HG03378 (cell line): ENCODE data around the gene ZNF782.
"Not testable (repeated sequence)": the region's sequence is repeated elsewhere in the genome, so short reads cannot be mapped to it uniquely, and the experiment has no call there.

ENCODE experiments used
- ATAC-seq: cut with Tn5 transposase; IDR thresholded peaks from one replicate; pipeline ENCODE4 v1.9.1; 2021; ENCODE audit warnings: mild to moderate bottlenecking, moderate library complexity; ENCODE audit not compliant: unreplicated experiment

The ZNF782 gene

DNA sequence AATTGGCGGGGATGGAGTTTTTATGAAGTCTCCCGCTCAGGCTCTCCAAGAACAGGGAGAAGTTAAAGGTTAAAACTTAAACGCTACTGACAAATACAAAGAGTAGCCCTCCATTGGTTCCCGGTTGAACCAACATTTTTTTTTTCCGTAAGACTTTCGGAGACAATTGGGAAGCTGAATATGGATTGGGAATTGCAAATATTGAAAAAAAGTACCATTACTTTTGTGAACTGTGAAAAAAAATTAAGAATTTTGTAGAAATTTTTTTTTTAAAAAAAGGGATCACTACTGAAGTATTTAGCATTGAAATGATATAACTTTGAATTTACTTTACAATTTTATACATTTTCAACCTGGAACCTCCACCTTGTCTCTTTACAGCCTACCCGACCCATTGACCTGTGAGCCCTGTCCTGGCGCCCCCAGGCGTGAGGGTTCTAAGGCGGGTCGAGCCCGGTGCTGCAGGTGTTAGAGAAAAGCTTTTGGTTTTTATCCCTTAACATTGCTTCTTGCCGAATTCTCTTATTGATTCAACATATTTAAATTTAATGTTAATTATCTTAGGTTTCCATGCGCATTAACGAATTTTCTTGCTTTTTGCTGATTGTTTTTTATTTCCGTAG lies 448 bp upstream of the ZNF782 start:
- ATAC-seq, result no peak

GRCh38 chr9:96852676-96853075 lies 1.6 kb downstream of the ZNF782 start:
- no peak for ATAC-seq

GRCh38 chr9:96844040-96844439 lies 10.3 kb downstream of the ZNF782 start:
- no peak for ATAC-seq

GRCh38 chr9:96818533-96818932 lies 35.8 kb downstream of the ZNF782 start:
- no peak for ATAC-seq

DNA sequence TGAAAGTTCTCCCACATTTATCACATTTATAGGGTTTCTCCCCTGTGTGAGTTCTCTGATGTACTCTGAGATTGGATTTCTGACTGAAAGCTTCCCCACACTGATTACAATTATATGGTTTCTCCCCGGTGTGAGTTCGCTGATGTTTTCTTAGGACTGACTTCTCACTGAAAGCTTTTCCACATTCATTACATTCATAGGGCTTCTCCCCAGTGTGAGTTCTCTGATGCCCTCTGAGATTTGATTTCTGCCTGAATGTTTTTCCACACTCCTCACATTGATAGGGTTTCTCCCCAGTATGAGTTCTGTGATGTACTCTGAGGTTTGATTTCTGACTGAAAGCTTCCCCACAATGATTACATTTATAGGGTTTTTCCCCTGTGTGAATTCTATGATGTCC lies 36.3 kb downstream of the ZNF782 start:
- no peak for ATAC-seq

DNA sequence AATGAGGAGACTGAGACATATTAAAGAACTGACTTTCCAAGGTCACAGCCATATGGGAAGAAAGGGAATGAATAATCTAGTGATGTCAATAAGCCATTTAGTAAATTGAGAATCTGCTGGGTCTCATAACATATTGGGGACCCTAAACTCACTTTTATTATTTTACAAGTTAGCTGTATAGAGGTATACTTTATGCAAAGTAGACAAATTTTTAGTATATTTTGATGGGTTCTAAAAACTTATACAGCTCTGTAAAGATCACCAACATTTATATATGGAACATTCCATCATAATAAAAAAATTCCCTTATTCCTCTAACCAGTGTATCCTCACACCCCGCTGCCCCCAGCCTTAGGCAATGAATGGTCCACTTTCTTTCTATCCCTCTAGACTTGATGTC lies 40.7 kb downstream of the ZNF782 start:
- no peak for ATAC-seq

DNA sequence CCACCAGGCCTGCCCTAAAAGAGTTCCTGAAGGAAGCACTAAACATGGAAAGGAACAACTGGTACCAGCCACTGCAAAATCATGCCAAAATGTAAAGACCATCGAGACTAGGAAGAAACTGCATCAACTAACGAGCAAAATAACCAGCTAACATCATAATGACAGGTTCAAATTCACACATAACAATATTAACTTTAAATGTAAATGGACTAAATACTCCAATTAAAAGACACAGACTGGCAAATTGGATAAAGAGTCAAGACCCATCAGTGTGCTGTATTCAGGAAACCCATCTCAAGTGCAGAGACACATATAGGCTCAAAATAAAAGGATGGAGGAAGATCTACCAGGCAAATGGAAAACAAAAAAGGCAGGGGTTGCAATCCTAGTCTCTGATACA lies 55.4 kb downstream of the ZNF782 start:
- ATAC-seq, result not testable (repeated sequence)

DNA sequence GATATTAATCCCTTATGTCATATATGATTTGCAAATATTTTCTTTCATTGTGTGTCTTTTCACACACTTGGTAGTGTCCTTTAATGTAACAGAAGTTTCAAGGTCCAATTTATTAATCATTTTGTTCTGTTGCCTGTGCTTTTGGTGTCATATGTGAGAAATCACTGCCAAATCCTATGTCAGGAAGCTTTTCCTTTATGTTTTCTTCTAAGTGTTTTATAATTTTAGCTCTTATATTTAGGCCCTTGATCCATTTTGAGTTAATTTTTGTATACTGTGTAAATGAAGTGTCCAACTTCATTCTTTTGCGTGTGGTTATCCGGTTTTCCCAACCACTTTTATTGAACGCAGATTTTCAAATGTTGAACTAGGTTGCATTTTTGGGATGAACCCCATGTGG lies 70.3 kb downstream of the ZNF782 start:
- no peak for ATAC-seq

GRCh38 chr9:96782235-96782634 lies 72.1 kb downstream of the ZNF782 start:
- ATAC-seq, result no peak

- no peak for ATAC-seq
Observed at GRCh38 chr9:96781552-96781951, 72.8 kb downstream of the ZNF782 start.

- ATAC-seq, result no peak
Observed at GRCh38 chr9:96779089-96779488, 75.2 kb downstream of the ZNF782 start.

- ATAC-seq, result no peak
Observed at GRCh38 chr9:96777426-96777864, 76.9 kb downstream of the ZNF782 start.

- ATAC-seq, result no peak
Observed at GRCh38 chr9:96771124-96771523, 83.2 kb downstream of the ZNF782 start.

DNA sequence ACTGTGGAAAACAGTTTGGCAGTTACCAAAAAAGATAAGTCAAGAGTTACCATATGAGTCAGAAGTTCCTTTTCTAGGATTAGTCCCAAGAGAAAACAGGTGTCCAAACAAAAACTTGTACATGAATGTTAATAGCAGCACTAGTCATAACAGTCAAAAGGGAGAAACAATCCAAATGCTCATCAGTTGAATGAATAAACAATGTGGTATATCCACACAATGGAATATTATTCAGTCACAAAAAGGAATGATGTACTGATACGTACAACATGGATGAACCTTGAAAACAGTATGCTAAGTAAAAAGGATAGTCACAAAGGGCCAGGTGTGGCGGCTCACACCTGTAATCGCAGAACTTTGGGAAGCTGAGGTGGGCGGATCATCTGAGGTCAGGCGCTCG lies 84.3 kb downstream of the ZNF782 start:
- ATAC-seq, result no peak
